ENCODE data around the gene C12orf56. TPM values are rescaled to one million over a fixed set of nuclear protein-coding genes. Genes with fewer than 3 reads are reported as not detected.

Gene C12orf56
- total and polyA plus RNA-seq, 9 of the 15 experiments (the other 6 are each of a cell fraction or from before 2014, with no cell fraction given), result 0.40 to 4.8 (median 1.2) TPM

DNA sequence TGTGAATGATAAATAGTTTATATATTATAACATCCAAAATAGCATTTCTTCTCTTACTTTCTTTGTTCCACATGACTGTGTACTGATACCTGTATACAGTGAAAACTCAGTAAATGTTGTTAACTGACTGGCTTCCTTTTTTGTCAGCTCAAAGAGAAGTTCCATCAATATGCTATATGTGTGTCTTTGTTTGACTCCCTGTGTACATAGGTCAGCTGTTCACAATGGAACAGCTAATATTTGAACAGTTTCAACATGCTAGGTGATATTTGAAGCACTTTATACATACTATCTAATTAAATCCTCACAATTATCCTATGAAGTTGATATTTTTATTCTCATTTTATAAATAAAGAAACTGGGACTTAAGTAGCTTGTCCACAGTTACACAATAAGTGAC, 153.2 kb downstream of the C12orf56 start (continued):
- TF ChIP-seq, protein P1, sequence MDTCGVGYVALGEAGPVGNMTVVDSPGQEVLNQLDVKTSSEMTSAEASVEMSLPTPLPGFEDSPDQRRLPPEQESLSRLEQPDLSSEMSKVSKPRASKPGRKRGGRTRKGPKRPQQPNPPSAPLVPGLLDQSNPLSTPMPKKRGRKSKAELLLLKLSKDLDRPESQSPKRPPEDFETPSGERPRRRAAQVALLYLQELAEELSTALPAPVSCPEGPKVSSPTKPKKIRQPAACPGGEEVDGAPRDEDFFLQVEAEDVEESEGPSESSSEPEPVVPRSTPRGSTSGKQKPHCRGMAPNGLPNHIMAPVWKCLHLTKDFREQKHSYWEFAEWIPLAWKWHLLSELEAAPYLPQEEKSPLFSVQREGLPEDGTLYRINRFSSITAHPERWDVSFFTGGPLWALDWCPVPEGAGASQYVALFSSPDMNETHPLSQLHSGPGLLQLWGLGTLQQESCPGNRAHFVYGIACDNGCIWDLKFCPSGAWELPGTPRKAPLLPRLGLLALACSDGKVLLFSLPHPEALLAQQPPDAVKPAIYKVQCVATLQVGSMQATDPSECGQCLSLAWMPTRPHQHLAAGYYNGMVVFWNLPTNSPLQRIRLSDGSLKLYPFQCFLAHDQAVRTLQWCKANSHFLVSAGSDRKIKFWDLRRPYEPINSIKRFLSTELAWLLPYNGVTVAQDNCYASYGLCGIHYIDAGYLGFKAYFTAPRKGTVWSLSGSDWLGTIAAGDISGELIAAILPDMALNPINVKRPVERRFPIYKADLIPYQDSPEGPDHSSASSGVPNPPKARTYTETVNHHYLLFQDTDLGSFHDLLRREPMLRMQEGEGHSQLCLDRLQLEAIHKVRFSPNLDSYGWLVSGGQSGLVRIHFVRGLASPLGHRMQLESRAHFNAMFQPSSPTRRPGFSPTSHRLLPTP (IDR thresholded peaks at IDR 0.05; ENCODE audit: borderline replicate concordance, extremely low read depth, insufficient read length), result no peak
- TF ChIP-seq FOS (IDR thresholded peaks at IDR 0.05; ENCODE audit: extremely low read depth, insufficient read length) (no peak), NCOR1 (IDR thresholded peaks at IDR 0.05) (no peak), NFIX (CRISPR knock-in tag; IDR thresholded peaks at IDR 0.05; ENCODE audit: low read depth) (no peak), ZNF780A (CRISPR knock-in tag; IDR thresholded peaks at IDR 0.05) (no peak), ZNF551 (CRISPR knock-in tag; IDR thresholded peaks at IDR 0.05) (no peak), ZSCAN32 (CRISPR knock-in tag; IDR thresholded peaks at IDR 0.05) (no peak), BRCA1 (IDR thresholded peaks at IDR 0.05) (no peak), BRCA1 (CRISPR knock-in tag; IDR thresholded peaks at IDR 0.05) (no peak), ZNF23 (CRISPR knock-in tag; IDR thresholded peaks at IDR 0.05) (no peak), CCAR2 (IDR thresholded peaks at IDR 0.05; ENCODE audit: low read depth, low read length) (no peak)

Measured in K562 (cell line).